HepG2 (cell line): ENCODE results near the gene IL17D. TPM values are rescaled to one million over a fixed set of nuclear protein-coding genes. Genes with fewer than 3 reads are reported as not detected.

ENCODE experiments used
- CEBPB ChIP-seq: IDR thresholded peaks from 2 replicates; pipeline ENCODE4 v1.6.1; 2011; ENCODE audit warnings: low read depth, low read length, improper control_type of control experiment, borderline replicate concordance
- EEA1 ChIP-seq: sonication (generic); formaldehyde crosslinking; IDR thresholded peaks from 2 replicates; pipeline ENCODE4 v1.5.1; 2020; ENCODE audit warnings: mild to moderate bottlenecking, missing genetic modification reagents, borderline replicate concordance
- EHMT2 ChIP-seq: fragments of 200-600 bp; sonication (generic); IDR thresholded peaks from 2 replicates; pipeline ENCODE4 v1.7.0; 2017; ENCODE audit warnings: antibody characterized with exemption, low read depth, low read length, borderline replicate concordance
- KDM4B ChIP-seq: sonication (generic); formaldehyde crosslinking; IDR thresholded peaks from 2 replicates; pipeline ENCODE4 v1.4.0; 2020; ENCODE audit warnings: missing genetic modification reagents
- KLF16 ChIP-seq, 2 experiments: sonication (generic) in 1 of 2; formaldehyde crosslinking in 1 of 2; IDR thresholded peaks; 2 replicates each; pipeline versions ENCODE4 v1.6.1 to v1.8.0; 2016 to 2023; ENCODE audit warnings: missing genetic modification reagents in 2 of 2, missing compliant biosample characterization in 1 of 2
- KLF6 ChIP-seq: IDR thresholded peaks from 2 replicates; pipeline ENCODE4 v1.8.0; 2016; ENCODE audit warnings: missing biosample characterization, missing genetic modification reagents
- MAF1 ChIP-seq: sonication (generic); formaldehyde crosslinking; IDR thresholded peaks from 2 replicates; pipeline ENCODE4 v1.5.0; 2020; ENCODE audit warnings: missing genetic modification reagents, borderline replicate concordance
- MLLT10 ChIP-seq: sonication (generic); formaldehyde crosslinking; IDR thresholded peaks from 2 replicates; pipeline ENCODE4 v1.4.0; 2020; ENCODE audit warnings: missing genetic modification reagents
- NFYC ChIP-seq: IDR thresholded peaks from 2 replicates; pipeline ENCODE4 v1.6.1; 2016; ENCODE audit warnings: missing genetic modification reagents, missing compliant biosample characterization
- NKX3-1 ChIP-seq: sonication (generic); formaldehyde crosslinking; IDR thresholded peaks from 2 replicates; pipeline ENCODE4 v1.5.0; 2020; ENCODE audit warnings: missing genetic modification reagents
- PAWR ChIP-seq: sonication (generic); formaldehyde crosslinking; IDR thresholded peaks from 2 replicates; pipeline ENCODE4 v1.4.0; 2020; ENCODE audit warnings: missing genetic modification reagents, mild to moderate bottlenecking, borderline replicate concordance
- ZFP62 ChIP-seq: sonication (generic); formaldehyde crosslinking; IDR thresholded peaks from 2 replicates; pipeline ENCODE4 v1.4.0; 2020; ENCODE audit warnings: missing genetic modification reagents
- ZFY ChIP-seq: sonication (generic); formaldehyde crosslinking; IDR thresholded peaks from 2 replicates; pipeline ENCODE4 v1.4.0; 2020; ENCODE audit warnings: missing genetic modification reagents
- ZNF18 ChIP-seq: sonication (generic); formaldehyde crosslinking; IDR thresholded peaks from 2 replicates; pipeline ENCODE4 v1.8.0; 2022; ENCODE audit warnings: mild to moderate bottlenecking, missing genetic modification reagents; ENCODE audit not compliant: insufficient replicate concordance
- ZNF432 ChIP-seq: sonication (generic); formaldehyde crosslinking; IDR thresholded peaks from 2 replicates; pipeline ENCODE4 v1.5.0; 2020; ENCODE audit warnings: missing genetic modification reagents, mild to moderate bottlenecking, borderline replicate concordance
- ZNF451 ChIP-seq: sonication (generic); formaldehyde crosslinking; IDR thresholded peaks from 2 replicates; pipeline ENCODE4 v1.5.0; 2020; ENCODE audit warnings: mild to moderate bottlenecking, missing genetic modification reagents
- ZNF557 ChIP-seq: sonication (generic); formaldehyde crosslinking; IDR thresholded peaks from 2 replicates; pipeline ENCODE4 v1.4.0; 2020; ENCODE audit warnings: missing genetic modification reagents
- ZNF687 ChIP-seq: sonication (generic); formaldehyde crosslinking; IDR thresholded peaks from 2 replicates; pipeline ENCODE4 v1.5.1; 2020; ENCODE audit warnings: mild to moderate bottlenecking, missing genetic modification reagents, moderate library complexity
- ZNF709 ChIP-seq: sonication (generic); formaldehyde crosslinking; IDR thresholded peaks from 2 replicates; pipeline ENCODE4 v1.5.0; 2020; ENCODE audit warnings: mild to moderate bottlenecking, missing genetic modification reagents
- ZSCAN9 ChIP-seq: IDR thresholded peaks from 2 replicates; pipeline ENCODE4 v1.6.1; 2016; ENCODE audit warnings: borderline replicate concordance
- polyA plus RNA-seq, 8 experiments: library from polyadenylated mRNA; depleted of rRNA in 3 of 8; stranded (reverse) in 7 of 8; unstranded in 1 of 8; fragments of >200 nt; fragmentation: Illumina TruSeq in 4 of 8; extraction: Trizol in 4 of 8; gene quantifications; 2 replicates each; pipeline versions ENCODE4 v1.2.1 to v1.2.3, GENCODE V29; 2011 to 2016; ENCODE audit warnings: low read depth in 4 of 8, missing spikeins in 1 of 8, mixed read lengths in 1 of 8; ENCODE audit not compliant: insufficient read depth in 1 of 8
- total RNA-seq, 5 experiments: library from RNA; depleted of rRNA; stranded (reverse); fragments of >200 nt; fragmentation: Illumina TruSeq; extraction: Trizol; gene quantifications; 2 replicates each; pipeline ENCODE4 v1.2.3, GENCODE V29; 2016; ENCODE audit warnings: low read depth in 1 of 5
- TF ChIP-seq, protein P1 (sequence below): sonication (generic); formaldehyde crosslinking; IDR thresholded peaks from 2 replicates; pipeline ENCODE4 v1.5.0; 2020; ENCODE audit warnings: missing genetic modification reagents
- TF ChIP-seq, protein P2 (sequence below): sonication (generic); formaldehyde crosslinking; IDR thresholded peaks from 2 replicates; pipeline ENCODE4 v1.4.0; 2020; ENCODE audit warnings: mild to moderate bottlenecking, low read depth, missing genetic modification reagents

Gene IL17D
- total and polyA plus RNA-seq, 2 of the 13 experiments (the other 11 are each of a cell fraction or from before 2014, with no cell fraction given): 1.1 to 2.2 TPM

GRCh38 chr13:20702915-20703779, at the start of gene IL17D (continued):
- TF ChIP-seq EHMT2 (no peak), CEBPB (no peak), KLF6 (0 out of 2 replicates have a peak, but pooled peaks have one; percentile 22), EEA1 (CRISPR knock-in tag) (no peak), ZSCAN9 (no peak), NFYC (CRISPR knock-in tag) (no peak), NKX3-1 (no peak), ZFY (CRISPR knock-in tag) (peak; percentile 80), ZNF557 (CRISPR knock-in tag) (no peak), MAF1 (CRISPR knock-in tag) (no peak), PAWR (CRISPR knock-in tag) (no peak), MLLT10 (CRISPR knock-in tag) (no peak), ZNF451 (CRISPR knock-in tag) (no peak), ZNF18 (CRISPR knock-in tag) (no peak), ZNF709 (CRISPR knock-in tag) (no peak), KDM4B (CRISPR knock-in tag) (no peak), ZFP62 (CRISPR knock-in tag) (no peak), ZNF432 (CRISPR knock-in tag) (no peak), KLF16 (CRISPR knock-in tag; IDR thresholded peaks at IDR 0.05) (no peak), ZNF687 (CRISPR knock-in tag) (peak; percentile 93)
- TF ChIP-seq, protein P1, sequence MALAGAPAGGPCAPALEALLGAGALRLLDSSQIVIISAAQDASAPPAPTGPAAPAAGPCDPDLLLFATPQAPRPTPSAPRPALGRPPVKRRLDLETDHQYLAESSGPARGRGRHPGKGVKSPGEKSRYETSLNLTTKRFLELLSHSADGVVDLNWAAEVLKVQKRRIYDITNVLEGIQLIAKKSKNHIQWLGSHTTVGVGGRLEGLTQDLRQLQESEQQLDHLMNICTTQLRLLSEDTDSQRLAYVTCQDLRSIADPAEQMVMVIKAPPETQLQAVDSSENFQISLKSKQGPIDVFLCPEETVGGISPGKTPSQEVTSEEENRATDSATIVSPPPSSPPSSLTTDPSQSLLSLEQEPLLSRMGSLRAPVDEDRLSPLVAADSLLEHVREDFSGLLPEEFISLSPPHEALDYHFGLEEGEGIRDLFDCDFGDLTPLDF: 0 out of 2 replicates have a peak, but pooled peaks have one; percentile 42
- TF ChIP-seq, protein P2, sequence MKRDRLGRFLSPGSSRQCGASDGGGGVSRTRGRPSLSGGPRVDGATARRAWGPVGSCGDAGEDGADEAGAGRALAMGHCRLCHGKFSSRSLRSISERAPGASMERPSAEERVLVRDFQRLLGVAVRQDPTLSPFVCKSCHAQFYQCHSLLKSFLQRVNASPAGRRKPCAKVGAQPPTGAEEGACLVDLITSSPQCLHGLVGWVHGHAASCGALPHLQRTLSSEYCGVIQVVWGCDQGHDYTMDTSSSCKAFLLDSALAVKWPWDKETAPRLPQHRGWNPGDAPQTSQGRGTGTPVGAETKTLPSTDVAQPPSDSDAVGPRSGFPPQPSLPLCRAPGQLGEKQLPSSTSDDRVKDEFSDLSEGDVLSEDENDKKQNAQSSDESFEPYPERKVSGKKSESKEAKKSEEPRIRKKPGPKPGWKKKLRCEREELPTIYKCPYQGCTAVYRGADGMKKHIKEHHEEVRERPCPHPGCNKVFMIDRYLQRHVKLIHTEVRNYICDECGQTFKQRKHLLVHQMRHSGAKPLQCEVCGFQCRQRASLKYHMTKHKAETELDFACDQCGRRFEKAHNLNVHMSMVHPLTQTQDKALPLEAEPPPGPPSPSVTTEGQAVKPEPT (CRISPR knock-in tag): no peak
